Ishikawa (cell line): ENCODE data around the gene B3GAT1.

ENCODE experiments used
- CEBPB ChIP-seq: IDR thresholded peaks from 2 replicates; pipeline ENCODE4 v1.6.1; 2012
- CREB1 ChIP-seq: IDR thresholded peaks from 2 replicates; pipeline ENCODE4 v1.6.1; 2012; ENCODE audit warnings: low read depth
- EGR1 ChIP-seq: IDR thresholded peaks from 2 replicates; pipeline ENCODE4 v1.6.1; 2012
- EP300 ChIP-seq: IDR thresholded peaks from 2 replicates; pipeline ENCODE4 v1.6.1; 2012; ENCODE audit warnings: borderline replicate concordance
- FOXM1 ChIP-seq: IDR thresholded peaks from 2 replicates; pipeline ENCODE4 v1.6.1; 2012; ENCODE audit warnings: low read depth, borderline replicate concordance
- NFIC ChIP-seq: IDR thresholded peaks from 2 replicates; pipeline ENCODE4 v1.6.1; 2012
- RAD21 ChIP-seq: IDR thresholded peaks from 2 replicates; pipeline ENCODE4 v1.6.1; 2012; ENCODE audit warnings: low read depth
- TAF1 ChIP-seq: IDR thresholded peaks from 2 replicates; pipeline ENCODE4 v1.6.1; 2012; ENCODE audit warnings: low read depth, mild to moderate bottlenecking
- TCF12 ChIP-seq: IDR thresholded peaks from 2 replicates; pipeline ENCODE4 v1.6.1; 2012; ENCODE audit warnings: low read depth
- TEAD4 ChIP-seq: IDR thresholded peaks from 2 replicates; pipeline ENCODE4 v1.6.1; 2012
- YY1 ChIP-seq: IDR thresholded peaks from 2 replicates; pipeline ENCODE4 v1.6.1; 2012; ENCODE audit warnings: low read depth
- ZBTB7A ChIP-seq: IDR thresholded peaks from 2 replicates; pipeline ENCODE4 v1.6.1; 2012; ENCODE audit warnings: low read depth
- TF ChIP-seq, protein P1 (sequence below): IDR thresholded peaks from 2 replicates; pipeline ENCODE4 v1.6.1; 2012
- TF ChIP-seq, protein P2 (sequence below): IDR thresholded peaks from 2 replicates; pipeline ENCODE4 v1.6.1; 2012; ENCODE audit warnings: low read depth, mild to moderate bottlenecking

DNA sequence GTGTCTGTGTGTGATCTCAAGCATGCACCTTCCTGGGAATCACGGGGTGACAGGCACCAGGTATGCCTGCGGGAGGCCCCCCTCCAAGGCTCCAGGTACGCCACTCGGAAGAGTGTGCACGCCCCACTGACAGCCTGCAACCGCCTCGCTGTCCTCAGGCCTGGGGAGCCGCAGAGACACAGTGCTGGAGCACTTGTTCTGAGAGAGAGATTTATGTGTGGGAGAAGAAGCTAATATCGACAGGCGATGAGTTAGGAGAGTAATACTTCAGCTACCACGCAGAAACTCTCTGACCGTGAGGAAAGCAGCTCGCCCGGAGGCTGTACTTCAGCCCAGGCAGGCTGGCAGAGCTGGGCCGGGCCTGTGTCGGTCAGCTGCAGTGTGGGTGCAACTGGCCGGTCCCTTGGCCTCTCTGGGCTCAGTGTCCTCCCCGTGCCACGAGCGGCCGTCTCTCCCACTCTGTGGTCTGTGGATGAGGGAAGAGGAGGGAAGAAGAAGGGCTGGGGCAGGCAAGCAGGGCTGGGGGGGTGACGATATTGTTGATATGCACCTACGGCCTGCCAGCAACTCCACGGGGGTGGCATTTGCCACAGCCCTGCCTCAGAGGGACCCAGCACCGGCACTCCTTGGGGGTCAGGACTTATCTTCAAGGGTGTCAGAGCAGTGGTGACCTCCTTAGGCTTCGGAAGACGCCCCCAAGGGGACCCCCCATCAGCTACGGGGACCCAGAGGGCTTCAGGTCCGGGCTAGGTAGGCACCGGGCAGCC lies 7.3 kb downstream of the B3GAT1 start:
- TF ChIP-seq, protein P1, sequence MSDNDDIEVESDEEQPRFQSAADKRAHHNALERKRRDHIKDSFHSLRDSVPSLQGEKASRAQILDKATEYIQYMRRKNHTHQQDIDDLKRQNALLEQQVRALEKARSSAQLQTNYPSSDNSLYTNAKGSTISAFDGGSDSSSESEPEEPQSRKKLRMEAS = no peak
- TF ChIP-seq, protein P2, sequence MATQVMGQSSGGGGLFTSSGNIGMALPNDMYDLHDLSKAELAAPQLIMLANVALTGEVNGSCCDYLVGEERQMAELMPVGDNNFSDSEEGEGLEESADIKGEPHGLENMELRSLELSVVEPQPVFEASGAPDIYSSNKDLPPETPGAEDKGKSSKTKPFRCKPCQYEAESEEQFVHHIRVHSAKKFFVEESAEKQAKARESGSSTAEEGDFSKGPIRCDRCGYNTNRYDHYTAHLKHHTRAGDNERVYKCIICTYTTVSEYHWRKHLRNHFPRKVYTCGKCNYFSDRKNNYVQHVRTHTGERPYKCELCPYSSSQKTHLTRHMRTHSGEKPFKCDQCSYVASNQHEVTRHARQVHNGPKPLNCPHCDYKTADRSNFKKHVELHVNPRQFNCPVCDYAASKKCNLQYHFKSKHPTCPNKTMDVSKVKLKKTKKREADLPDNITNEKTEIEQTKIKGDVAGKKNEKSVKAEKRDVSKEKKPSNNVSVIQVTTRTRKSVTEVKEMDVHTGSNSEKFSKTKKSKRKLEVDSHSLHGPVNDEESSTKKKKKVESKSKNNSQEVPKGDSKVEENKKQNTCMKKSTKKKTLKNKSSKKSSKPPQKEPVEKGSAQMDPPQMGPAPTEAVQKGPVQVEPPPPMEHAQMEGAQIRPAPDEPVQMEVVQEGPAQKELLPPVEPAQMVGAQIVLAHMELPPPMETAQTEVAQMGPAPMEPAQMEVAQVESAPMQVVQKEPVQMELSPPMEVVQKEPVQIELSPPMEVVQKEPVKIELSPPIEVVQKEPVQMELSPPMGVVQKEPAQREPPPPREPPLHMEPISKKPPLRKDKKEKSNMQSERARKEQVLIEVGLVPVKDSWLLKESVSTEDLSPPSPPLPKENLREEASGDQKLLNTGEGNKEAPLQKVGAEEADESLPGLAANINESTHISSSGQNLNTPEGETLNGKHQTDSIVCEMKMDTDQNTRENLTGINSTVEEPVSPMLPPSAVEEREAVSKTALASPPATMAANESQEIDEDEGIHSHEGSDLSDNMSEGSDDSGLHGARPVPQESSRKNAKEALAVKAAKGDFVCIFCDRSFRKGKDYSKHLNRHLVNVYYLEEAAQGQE = no peak
- TF ChIP-seq YY1 (no peak), TCF12 (no peak), EP300 (no peak), TAF1 (no peak), EGR1 (no peak), FOXM1 (no peak), CEBPB (no peak), ZBTB7A (no peak), RAD21 (no peak), CREB1 (no peak), TEAD4 (no peak), NFIC (no peak)
